Mesenchymal stem cell (in vitro differentiated cells and primary cell): ENCODE measurements around the gene SMARCD3.

ENCODE experiments used
- DNase-seq: peaks from one replicate; pipeline ENCODE4 v3.0.0-alpha.2; 2013
- H2AFZ ChIP-seq: one replicate; pipeline ENCODE4 v1.6.1; 2013; ENCODE audit warnings: low read depth, mild to moderate bottlenecking, control low read depth, inconsistent platforms, low read length, moderate library complexity
- H2AK5ac ChIP-seq: 2 replicates; pipeline ENCODE4 v1.6.1; 2013; ENCODE audit warnings: low read length, moderate library complexity, mild to moderate bottlenecking, inconsistent platforms; ENCODE audit not compliant: severe bottlenecking
- H2BK120ac ChIP-seq: one replicate; pipeline ENCODE4 v1.6.1; 2013; ENCODE audit warnings: low read depth, mild to moderate bottlenecking, inconsistent platforms, low read length, moderate library complexity
- H2BK12ac ChIP-seq, 2 experiments: one replicate each; pipeline ENCODE4 v1.6.1; 2013; ENCODE audit warnings: inconsistent platforms in 2 of 2, low read length in 2 of 2, mild to moderate bottlenecking in 2 of 2, moderate library complexity in 2 of 2, control low read depth in 1 of 2
- H2BK15ac ChIP-seq: one replicate; pipeline ENCODE4 v1.6.1; 2013; ENCODE audit warnings: mild to moderate bottlenecking, low read depth, inconsistent platforms; ENCODE audit not compliant: poor library complexity, severe bottlenecking
- H2BK5ac ChIP-seq: 2 replicates; pipeline ENCODE4 v1.6.1; 2013; ENCODE audit warnings: low read depth, mild to moderate bottlenecking, low read length, control low read depth, inconsistent platforms; ENCODE audit not compliant: poor library complexity, severe bottlenecking
- H3K14ac ChIP-seq, 2 experiments: one replicate each; pipeline ENCODE4 v1.6.1; 2013; ENCODE audit warnings: inconsistent platforms in 2 of 2, low read length in 2 of 2, control low read depth in 1 of 2, mild to moderate bottlenecking in 1 of 2, moderate library complexity in 1 of 2
- H3K18ac ChIP-seq, 2 experiments: one replicate each; pipeline ENCODE4 v1.6.1; 2013; ENCODE audit warnings: inconsistent platforms in 2 of 2, low read length in 2 of 2, control low read depth in 1 of 2, low read depth in 1 of 2, mild to moderate bottlenecking in 1 of 2
- H3K23ac ChIP-seq, 2 experiments: one replicate each; pipeline ENCODE4 v1.6.1; 2013; ENCODE audit warnings: inconsistent platforms in 2 of 2, low read length in 2 of 2, mild to moderate bottlenecking in 2 of 2, moderate library complexity in 2 of 2, control low read depth in 1 of 2
- H3K27ac ChIP-seq: 2 replicates; pipeline ENCODE4 v1.5.1; 2013; ENCODE audit warnings: mild to moderate bottlenecking, moderate library complexity, low read length, control low read depth, inconsistent platforms; ENCODE audit not compliant: poor library complexity, severe bottlenecking
- H3K27me3 ChIP-seq, 2 experiments: 2 replicates each; pipeline versions ENCODE4 v1.6.1 to v1.7.0; 2013; ENCODE audit warnings: low read length in 2 of 2, mild to moderate bottlenecking in 2 of 2, moderate library complexity in 2 of 2, control low read depth in 1 of 2, inconsistent platforms in 1 of 2; ENCODE audit not compliant: control insufficient read depth in 1 of 2, insufficient read depth in 1 of 2
- H3K36me3 ChIP-seq, 2 experiments: 2 replicates each; pipeline versions ENCODE4 v1.6.1 to v1.7.0; 2013; ENCODE audit warnings: low read length in 2 of 2, control low read depth in 1 of 2, inconsistent platforms in 1 of 2, low read depth in 1 of 2, mild to moderate bottlenecking in 1 of 2; ENCODE audit not compliant: insufficient read depth in 2 of 2, control insufficient read depth in 1 of 2
- H3K4ac ChIP-seq, 2 experiments: one replicate each; pipeline ENCODE4 v1.6.1; 2013; ENCODE audit warnings: inconsistent platforms in 2 of 2, low read length in 2 of 2, mild to moderate bottlenecking in 2 of 2, moderate library complexity in 2 of 2, control low read depth in 1 of 2, low read depth in 1 of 2
- H3K4me1 ChIP-seq: 2 replicates; pipeline ENCODE4 v1.6.1; 2013; ENCODE audit warnings: low read depth, low read length, control low read depth; ENCODE audit not compliant: control insufficient read depth, insufficient read depth
- H3K4me2 ChIP-seq: 2 replicates; pipeline ENCODE4 v1.6.1; 2013; ENCODE audit warnings: low read length, mild to moderate bottlenecking, inconsistent platforms; ENCODE audit not compliant: poor library complexity, severe bottlenecking
- H3K4me3 ChIP-seq, 2 experiments: 2 replicates each; pipeline versions ENCODE4 v1.5.1 to v1.7.0; 2013; ENCODE audit warnings: low read length in 2 of 2, mild to moderate bottlenecking in 2 of 2, control low read depth in 1 of 2, low read depth in 1 of 2; ENCODE audit not compliant: insufficient read depth in 1 of 2
- H3K79me1 ChIP-seq: replicated peaks from 2 replicates; pipeline ENCODE4 v1.6.1; 2013; ENCODE audit warnings: mild to moderate bottlenecking, control low read depth, low read length, inconsistent platforms; ENCODE audit not compliant: poor library complexity, severe bottlenecking
- H3K9ac ChIP-seq: 2 replicates; pipeline ENCODE4 v1.7.0; 2013; ENCODE audit warnings: mild to moderate bottlenecking, low read length, moderate library complexity
- H3K9me3 ChIP-seq: 2 replicates; pipeline ENCODE4 v1.7.0; 2013; ENCODE audit warnings: mild to moderate bottlenecking, low read length; ENCODE audit not compliant: control insufficient read depth
- H4K8ac ChIP-seq: one replicate; pipeline ENCODE4 v1.6.1; 2013; ENCODE audit warnings: inconsistent platforms, mild to moderate bottlenecking, low read length, moderate library complexity
- H4K91ac ChIP-seq: one replicate; pipeline ENCODE4 v1.6.1; 2013; ENCODE audit warnings: mild to moderate bottlenecking, low read length, inconsistent platforms
- WGBS: methylation state at CpG from one replicate; pipeline ENCODE4 v1.1.7; 2013; ENCODE audit warnings: mixed read lengths; 5-methylcytosine and 5-hydroxymethylcytosine counted together

SMARCD3 gene

GRCh38 chr7:151274936-151275812 lies 26.7 kb upstream of the SMARCD3 start:
- Histone ChIP-seq H3K4me1 (peaks cover 12% of the 10 kb centered on the region), H2AK5ac (no peak overlapping the region), H3K4ac (no peak overlapping the region), H3K36me3 (peaks cover 0 to 4% of the 10 kb centered on the region in 2 experiments), H2BK5ac (no peak overlapping the region), H3K14ac (no peak overlapping the region), H3K79me1 (no peaks in the 10 kb centered on the region), H4K8ac (no peak overlapping the region), H4K91ac (peak overlapping the region; percentile 11), H2BK12ac (no peak overlapping the region), H3K9me3 (no peaks in the 10 kb centered on the region), H3K27me3 (peaks cover 49 to 53% of the 10 kb centered on the region in 2 experiments), H3K4me3 (no peak overlapping the region), H3K27ac (no peak overlapping the region), H2BK120ac (no peak overlapping the region), H3K4me2 (no peak overlapping the region), H3K9ac (no peak overlapping the region), H3K23ac (no peak overlapping the region), H3K18ac (no peak overlapping the region), H2BK15ac (peak overlapping the region; percentile 2), H2AFZ (no peak overlapping the region)
- WGBS = 85% methylated on average over 17 of the region's 17 CpGs
- no peak for DNase-seq

- Histone ChIP-seq H2AFZ (no peak overlapping the region), H3K4me3 (no peak overlapping the region), H3K36me3 (peaks cover 0 to 4% of the 10 kb centered on the region in 2 experiments), H2BK12ac (no peak overlapping the region), H3K23ac (no peak overlapping the region), H3K4me1 (peaks cover 14% of the 10 kb centered on the region), H2BK15ac (no peak overlapping the region), H4K91ac (no peak overlapping the region), H3K27ac (no peak overlapping the region), H2BK120ac (no peak overlapping the region), H2BK5ac (no peak overlapping the region), H3K18ac (no peak overlapping the region), H4K8ac (no peak overlapping the region), H3K27me3 (peaks cover 49 to 53% of the 10 kb centered on the region in 2 experiments), H3K79me1 (no peaks in the 10 kb centered on the region), H3K9me3 (no peaks in the 10 kb centered on the region), H3K4ac (no peak overlapping the region), H3K4me2 (no peak overlapping the region), H2AK5ac (no peak overlapping the region), H3K14ac (no peak overlapping the region), H3K9ac (no peak overlapping the region)
- DNase-seq = no peak
- WGBS = 93% methylated on average over 9 of the region's 9 CpGs
These were observed 25.9 kb upstream of the SMARCD3 start for GRCh38 chr7:151274396-151274795.

- H3K23ac ChIP-seq = no peak overlapping the region
- no peak overlapping the region for H2BK5ac ChIP-seq
- H3K4ac ChIP-seq = no peak overlapping the region
- H2AK5ac ChIP-seq = no peak overlapping the region
- H3K4me3 ChIP-seq = no peak overlapping the region
- no peaks in the 10 kb centered on the region for H3K9me3 ChIP-seq
- H3K4me1 ChIP-seq = peaks cover 14% of the 10 kb centered on the region
- no peak overlapping the region for H3K9ac ChIP-seq
- no peak overlapping the region for H4K8ac ChIP-seq
- H3K27ac ChIP-seq = no peak overlapping the region
- H3K79me1 ChIP-seq = no peaks in the 10 kb centered on the region
- no peak overlapping the region for H4K91ac ChIP-seq
- H3K18ac ChIP-seq = no peak overlapping the region
- peaks cover 49 to 54% of the 10 kb centered on the region in 2 experiments for H3K27me3 ChIP-seq
- peaks cover 0 to 4% of the 10 kb centered on the region in 2 experiments for H3K36me3 ChIP-seq
- no peak for DNase-seq
- no peak overlapping the region for H3K14ac ChIP-seq
- WGBS = 78% methylated on average over 9 of the region's 9 CpGs
- no peak overlapping the region for H3K4me2 ChIP-seq
- no peak overlapping the region for H2AFZ ChIP-seq
- no peak overlapping the region for H2BK15ac ChIP-seq
- H2BK12ac ChIP-seq = peak overlapping the region in 1 of 2 experiments; percentile 47
- H2BK120ac ChIP-seq = no peak overlapping the region
These were observed 25.3 kb upstream of the SMARCD3 start for GRCh38 chr7:151273651-151274390.

GRCh38 chr7:151272877-151273276 lies 24.4 kb upstream of the SMARCD3 start:
- Histone ChIP-seq H3K18ac (peak overlapping the region in 1 of 2 experiments; percentile 59), H3K4me2 (no peak overlapping the region), H3K23ac (peak overlapping the region in 1 of 2 experiments; percentile 34), H3K9me3 (no peaks in the 10 kb centered on the region), H3K4me3 (no peak overlapping the region), H2BK15ac (peak overlapping the region; percentile 26), H2BK12ac (peak overlapping the region; percentile 79 to 96), H4K91ac (peak overlapping the region; percentile 86), H2BK120ac (no peak overlapping the region), H3K4ac (peak overlapping the region in 1 of 2 experiments; percentile 57), H3K14ac (peak overlapping the region in 1 of 2 experiments; percentile 44), H3K79me1 (no peaks in the 10 kb centered on the region), H2AK5ac (no peak overlapping the region), H3K27me3 (peaks cover 51 to 60% of the 10 kb centered on the region in 2 experiments), H2AFZ (no peak overlapping the region), H3K36me3 (peaks cover 0 to 4% of the 10 kb centered on the region in 2 experiments), H2BK5ac (no peak overlapping the region), H3K9ac (no peak overlapping the region), H3K27ac (no peak overlapping the region), H3K4me1 (peaks cover 14% of the 10 kb centered on the region), H4K8ac (peak overlapping the region; percentile 21)
- WGBS = 86% methylated on average over 7 of the region's 7 CpGs
- DNase-seq = no peak
